GM21526 (cell line): ENCODE results near the gene CALD1.

ENCODE experiments used
- ATAC-seq: cut with Tn5 transposase; IDR thresholded peaks from one replicate; pipeline ENCODE4 v1.9.1; 2021; ENCODE audit warnings: moderate library complexity; ENCODE audit not compliant: unreplicated experiment, low FRiP score

The CALD1 gene

DNA sequence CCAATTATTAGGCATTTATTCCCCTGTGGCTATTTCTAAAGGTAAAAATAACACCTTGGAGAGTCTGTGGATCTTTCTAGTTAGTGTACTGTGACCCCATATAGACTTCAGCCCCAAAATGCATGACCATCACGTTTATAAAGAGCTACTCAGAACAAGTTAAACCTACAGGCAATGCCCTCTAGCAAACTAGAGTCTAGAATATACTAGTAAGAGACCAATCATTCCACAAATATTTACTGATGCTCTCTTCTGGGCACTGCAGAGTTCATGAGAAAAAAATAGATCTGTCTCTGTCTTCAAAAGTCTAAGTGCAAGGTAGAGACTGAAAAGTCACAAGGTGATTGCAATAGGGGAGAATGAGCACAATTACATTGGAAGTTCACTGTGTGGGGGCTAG is 20.5 kb upstream of the CALD1 start:
- ATAC-seq, result no peak

DNA sequence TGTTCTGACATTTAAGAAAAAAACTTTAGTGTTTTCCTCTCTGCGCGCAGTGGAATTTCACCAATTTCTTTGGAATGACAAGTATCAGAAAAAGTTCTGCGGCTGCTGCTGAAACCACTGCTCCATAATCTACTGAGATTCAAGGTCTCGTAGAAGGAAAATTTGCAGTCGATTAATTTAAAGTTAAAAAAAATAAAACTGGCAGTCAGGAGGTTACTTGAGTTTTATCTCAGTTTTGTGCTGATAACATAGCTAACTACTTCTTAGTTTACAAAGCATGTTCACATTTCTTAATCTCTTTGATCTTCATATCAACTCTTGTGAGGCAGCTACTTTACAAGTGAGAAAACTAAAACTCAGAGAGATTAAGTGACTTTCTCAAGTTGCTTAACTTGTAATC is 18.2 kb upstream of the CALD1 start:
- no peak for ATAC-seq

DNA sequence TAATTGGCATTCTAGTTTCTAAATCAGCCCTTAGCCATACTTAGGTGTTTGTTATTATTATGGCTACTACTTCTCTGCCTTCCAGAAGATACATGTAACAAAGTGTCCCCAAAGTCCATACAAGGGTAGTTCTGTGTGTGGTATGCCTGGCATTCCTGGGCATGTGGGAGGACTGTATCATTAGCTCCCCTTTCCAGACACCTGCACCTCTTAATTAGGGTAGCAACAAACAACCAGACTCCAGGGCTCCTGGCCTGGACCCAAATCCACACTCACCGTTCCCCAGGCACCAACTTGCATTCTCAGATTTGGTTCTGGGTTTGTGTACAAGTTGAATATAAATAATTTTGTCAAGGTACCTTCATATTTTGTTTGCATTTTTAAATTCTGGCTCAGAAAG is 15.5 kb upstream of the CALD1 start:
- no peak for ATAC-seq

DNA sequence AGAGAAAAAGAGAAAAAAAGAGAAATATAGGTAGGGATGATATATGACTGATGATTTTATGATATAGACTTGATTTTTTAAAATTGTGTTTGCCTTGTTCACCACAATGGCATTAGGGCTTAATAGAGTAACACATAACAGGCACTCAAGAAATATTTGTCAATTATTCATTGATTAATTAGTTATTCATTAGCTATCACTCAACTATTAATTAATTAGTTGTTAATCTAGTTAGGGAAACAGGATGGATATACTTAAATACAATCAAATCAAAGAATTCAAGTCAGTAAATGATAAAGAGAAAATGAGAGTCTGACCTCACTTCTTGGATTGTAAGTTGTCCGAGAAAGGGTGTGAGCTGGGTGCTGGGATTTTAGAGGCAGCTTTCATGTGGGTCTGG is 15.1 kb upstream of the CALD1 start:
- no peak for ATAC-seq

DNA sequence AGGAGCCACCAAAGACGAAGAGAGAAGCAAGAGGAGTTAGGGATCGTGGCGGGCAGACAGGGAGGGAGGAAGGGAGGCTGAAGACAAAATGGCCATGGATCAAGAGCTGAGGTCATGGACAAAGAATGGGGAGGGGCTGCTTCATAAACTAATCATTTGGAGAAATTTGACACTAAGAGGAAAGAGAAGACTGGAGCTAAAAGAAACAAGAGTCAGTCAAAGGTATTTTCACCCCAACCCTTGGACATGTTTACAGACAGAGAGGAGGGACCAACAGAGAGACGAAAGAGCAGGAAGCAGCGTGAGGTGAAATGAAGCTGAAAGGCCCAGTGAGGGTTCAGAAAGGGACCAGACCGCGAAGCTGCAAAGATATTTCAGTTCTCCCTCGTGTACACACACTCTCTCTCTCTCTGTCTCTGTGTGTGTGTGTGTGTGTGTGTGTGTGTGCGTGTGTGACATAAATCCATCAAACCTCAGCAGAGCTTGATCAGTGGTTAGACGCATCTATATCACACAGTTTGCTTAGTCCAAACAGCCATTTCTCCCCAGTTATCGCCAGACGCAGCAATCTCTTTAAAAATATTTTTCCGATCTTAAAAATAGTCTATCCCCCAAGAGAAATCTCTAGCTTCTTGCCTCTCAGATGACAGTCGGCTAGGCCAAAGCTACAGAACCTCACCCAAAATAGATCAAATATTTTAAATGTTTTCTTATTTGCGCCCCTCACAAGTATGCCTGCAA is 12.5 kb upstream of the CALD1 start:
- ATAC-seq, result peak; percentile 92

DNA sequence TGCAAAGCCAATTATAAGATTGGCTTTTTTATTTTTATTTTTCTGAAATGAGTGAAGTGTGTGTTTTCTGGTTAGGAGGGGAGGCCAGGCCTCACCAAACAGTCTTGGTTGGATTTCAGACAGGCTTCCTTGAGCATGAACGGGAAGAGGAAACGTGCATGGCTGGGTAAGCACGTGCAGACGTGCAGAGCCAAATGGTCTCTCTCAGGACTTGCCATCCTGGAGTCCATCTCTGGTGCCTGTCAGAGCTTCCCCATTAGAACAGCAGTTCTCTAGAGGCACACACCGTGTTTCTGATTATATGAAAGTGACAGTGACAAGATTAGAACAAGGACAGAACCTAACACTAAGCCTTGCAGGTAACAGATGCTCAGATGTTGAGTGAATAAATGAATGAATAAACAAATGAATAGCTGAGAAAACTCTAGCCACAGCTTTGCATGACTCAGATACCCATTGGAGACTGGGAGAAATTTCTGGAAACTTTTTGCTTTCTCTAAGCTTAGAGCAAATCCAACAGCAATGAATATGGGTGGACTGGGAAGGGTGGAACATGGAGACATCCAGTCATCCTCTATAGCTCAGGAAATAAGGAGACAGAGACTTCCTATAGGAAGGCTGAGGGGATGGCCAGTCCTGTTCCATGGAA is 11.8 kb upstream of the CALD1 start:
- peak; percentile 22 for ATAC-seq

DNA sequence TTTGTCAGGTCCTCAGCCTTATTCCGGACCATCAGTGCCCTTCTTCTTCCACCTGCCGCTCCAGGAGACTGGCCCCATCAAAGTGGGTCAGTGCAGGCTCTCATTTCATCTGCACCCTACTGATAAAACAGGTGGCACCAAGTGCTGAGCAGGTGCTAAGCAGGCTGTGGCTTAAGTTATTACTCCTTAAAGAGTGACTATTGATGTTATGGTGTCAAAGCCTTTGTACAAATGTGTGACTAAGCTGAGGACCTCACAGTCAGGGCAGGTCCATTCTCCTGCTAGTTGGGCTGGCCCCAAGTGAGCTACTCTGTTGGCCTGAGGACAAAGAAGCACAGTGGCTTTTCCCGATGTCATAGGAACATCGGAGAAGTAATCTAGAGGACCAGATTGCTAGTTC is 11.2 kb upstream of the CALD1 start:
- no peak for ATAC-seq

DNA sequence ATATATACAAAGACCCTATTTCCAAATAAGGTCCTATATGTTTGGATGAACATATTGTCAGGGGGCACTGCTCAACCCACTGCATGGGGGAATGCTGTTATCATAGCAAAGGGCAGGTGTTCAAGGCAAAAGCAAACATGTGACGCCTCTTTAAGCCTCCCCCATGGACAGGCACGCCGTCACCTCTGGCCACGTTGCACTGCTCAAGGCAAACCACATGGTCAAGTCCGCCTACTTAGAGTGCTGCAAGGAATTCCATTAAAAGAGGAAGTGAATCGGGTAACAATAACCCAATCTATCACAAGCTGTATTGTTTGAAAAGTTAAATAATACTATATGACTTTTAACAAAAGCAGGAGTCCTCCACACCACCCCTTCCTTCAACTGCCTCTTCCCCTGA is 8.8 kb upstream of the CALD1 start:
- ATAC-seq, result no peak

DNA sequence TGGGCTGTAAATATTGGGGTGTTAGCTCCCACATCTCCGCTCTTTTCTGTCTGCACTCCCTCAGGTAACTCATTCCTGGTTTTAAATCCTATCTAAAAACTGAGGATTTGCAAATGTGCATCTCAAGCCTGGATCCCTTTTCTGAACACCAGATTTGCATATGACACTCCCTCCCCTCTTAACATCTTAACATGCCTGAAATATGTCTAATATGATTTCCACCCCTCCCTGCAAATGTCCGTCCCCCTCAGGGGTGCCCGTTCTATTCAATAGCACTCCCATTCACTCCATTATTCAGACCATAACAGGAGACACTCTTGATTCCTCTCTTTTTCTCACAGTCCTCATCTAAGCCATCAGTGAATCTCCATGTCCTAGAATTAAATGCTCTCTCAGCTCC is 8.3 kb upstream of the CALD1 start:
- no peak for ATAC-seq

DNA sequence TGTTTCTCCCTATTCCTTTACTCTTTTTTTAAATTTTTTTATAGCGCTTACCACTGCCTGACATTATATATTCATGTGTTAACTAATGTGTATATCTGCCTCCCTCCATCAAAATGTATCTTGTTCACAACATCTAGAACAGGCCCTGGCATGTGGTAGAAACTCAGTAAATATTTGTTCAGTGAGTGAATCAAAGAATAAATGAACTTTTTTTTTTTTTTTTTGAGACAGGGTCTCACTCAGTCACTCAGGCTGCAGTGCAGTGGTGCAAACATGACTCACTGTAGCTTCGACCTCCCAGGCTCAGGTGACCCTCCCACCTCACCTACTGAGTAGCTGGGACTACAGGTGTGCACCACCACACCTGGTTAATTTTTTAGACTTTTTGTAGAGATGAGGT is 7.5 kb upstream of the CALD1 start:
- ATAC-seq, result no peak

DNA sequence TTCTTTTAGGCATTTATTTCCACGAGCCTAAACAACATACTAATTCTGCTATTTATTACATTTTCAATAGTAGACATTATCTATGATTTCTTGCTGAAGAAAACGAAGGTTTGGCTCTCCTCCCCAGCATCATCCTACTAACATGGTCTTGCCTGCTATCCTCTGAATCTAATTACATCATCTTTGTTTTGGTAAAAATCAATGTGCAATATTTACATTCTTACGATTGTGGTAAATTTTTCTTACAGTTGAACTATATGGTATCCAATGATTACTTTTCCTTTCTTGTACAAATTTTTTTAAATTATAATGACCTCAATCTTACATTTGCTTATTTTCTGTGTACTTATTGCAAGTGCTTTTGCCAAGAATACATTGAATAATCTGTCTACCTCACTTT is 7.0 kb upstream of the CALD1 start:
- ATAC-seq, result no peak

DNA sequence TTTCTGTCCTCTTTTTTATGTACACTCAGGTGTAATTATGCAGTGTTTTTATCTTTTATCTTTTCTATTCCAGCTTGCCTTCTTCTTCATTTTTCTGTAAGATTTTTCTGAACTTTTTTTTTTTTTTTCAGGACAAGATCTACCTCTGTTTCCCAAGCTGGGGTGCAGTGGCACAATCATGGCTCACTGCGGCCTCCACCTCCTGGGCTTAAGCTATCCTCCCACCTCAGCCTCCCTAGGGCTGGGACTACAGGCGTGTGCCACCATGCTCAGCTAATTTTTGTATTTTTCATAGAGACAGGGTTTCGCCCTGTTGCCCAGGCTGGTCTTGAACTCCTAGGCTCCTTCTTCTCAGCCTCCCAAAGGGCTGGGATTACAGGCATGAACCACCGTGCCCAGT is 6.3 kb upstream of the CALD1 start:
- no peak for ATAC-seq

DNA sequence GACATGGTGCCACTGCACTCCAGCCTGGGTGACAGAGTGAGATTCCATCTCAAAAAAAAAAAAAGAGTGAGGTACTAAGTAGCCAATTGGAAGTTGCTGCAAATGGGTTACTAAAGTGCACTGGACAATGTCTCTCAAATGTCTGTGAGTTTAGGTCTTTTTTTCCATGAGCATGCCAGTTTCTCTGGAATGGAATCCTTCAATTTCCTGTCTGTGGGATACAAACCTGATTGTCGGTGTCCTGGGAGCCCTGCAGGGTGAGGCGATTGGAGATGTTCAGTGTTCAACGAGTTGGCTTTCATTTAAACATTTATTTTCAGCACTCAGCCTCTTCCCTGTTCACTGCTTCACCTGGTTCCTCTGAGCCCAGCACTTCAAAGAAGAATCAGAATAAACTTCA is 5.3 kb upstream of the CALD1 start:
- no peak for ATAC-seq

DNA sequence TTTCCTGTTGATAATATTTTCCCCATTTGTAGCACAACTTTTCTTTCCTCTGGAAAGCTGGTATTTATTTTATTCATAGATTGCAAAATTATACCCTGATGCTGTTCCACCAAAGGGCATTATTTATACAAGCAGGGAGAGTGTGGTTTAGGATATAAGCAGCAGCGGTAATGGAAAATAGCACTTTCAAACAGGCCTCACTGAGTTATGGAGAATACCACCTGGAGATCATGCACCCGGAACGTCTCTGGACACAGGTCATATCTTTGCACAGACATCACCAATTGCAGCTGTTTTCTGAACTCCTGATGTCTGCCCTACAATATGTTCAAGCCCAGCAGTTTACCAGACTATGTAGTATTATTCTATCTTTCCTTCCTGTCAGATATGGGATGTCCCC is 2.0 kb upstream of the CALD1 start:
- no peak for ATAC-seq

DNA sequence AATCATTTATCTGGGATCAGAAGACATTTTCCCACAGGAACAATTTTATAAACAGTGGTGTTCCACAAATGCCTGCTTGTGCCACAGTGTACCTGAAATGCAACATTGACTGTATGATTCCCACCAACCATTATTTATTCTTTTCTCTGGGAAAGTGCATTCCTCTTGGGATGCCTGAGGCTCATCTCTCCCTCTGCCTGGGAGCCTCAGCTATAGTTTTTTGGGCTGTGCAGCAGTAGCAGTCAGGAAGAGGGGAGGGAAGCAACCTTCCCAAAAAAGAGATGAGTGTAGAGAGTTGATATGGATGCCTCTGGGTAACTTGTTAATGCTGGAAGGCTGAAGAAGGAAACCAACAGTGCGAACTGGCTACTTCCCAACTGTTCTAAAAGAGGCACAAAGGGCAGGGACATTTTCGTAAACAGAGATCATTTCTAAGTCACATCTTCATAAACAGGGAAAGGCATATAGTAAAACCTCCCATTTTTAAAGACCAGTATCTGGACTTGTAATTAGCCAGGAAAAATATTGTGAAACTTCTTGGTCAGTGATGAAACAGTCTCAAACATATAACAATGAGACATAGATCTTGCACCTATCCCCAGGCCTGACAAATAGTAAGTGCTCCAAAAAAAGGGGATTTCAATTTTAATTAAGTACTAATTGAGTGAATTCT is 1.4 kb upstream of the CALD1 start:
- no peak for ATAC-seq

DNA sequence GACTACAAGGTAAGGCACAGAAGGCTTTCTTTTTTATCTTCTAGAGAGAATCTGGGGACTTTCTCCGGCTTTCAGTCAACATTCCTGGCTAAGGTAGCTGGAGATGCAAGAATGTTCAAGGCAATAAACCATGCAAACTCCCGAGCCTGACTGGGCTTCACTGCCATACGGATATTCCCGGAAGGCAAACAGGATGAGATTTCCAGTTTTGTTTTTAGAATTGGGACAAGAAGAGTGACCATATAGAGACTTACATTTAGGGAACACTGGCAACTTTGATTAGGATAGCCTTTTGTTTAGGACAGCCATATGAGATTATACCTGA is 269 bp downstream of the CALD1 start:
- ATAC-seq, result no peak

DNA sequence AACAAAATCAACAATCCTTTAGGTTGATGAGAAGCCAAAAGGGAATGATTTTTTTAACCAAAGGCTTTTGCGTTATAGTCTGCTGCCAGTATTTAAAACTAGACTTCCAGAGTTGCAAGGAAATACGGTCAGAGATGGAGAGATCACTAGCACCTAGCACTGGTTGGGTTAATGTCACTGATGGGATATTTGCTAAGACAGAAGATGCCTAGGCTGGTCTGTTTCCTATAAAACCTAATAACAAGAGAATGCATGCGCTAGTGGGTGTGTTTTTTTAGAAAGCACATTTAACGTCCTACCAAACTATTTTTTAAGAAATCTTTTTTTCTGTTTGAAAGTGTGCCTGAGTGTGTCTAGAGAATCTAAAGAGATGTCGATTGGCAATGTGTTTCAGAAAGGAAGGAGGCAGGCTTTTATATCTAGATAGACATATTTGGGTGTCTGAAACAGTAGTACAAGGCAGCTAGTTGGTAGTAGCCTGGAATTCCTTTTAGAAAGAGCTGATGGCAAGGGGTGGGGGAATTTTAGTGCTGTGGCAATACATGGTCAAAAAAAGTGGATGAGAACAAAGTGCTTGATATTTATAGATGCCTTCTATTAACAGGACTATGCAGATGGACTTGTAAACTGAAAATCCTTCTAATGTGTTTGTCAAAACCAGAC is 863 bp downstream of the CALD1 start:
- ATAC-seq, result no peak

DNA sequence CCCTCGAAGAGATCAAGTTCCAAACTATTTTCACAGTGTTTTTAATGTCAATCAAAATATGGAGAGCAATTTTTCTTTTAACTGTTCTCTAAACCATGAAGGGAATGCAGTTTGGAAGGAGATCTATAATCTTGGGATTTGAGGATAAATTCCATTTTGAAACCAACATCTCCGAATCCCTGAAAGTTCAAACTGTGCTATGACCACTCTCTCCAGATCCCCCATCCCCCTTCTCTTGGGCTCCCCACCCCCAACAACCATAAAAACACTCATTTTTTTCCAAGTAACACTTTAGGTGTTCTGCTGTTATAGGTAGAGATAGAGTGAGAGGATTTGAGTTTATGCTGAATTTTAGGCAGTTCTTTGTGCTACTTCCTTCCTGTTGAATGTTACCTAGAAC is 1.7 kb downstream of the CALD1 start:
- no peak for ATAC-seq

DNA sequence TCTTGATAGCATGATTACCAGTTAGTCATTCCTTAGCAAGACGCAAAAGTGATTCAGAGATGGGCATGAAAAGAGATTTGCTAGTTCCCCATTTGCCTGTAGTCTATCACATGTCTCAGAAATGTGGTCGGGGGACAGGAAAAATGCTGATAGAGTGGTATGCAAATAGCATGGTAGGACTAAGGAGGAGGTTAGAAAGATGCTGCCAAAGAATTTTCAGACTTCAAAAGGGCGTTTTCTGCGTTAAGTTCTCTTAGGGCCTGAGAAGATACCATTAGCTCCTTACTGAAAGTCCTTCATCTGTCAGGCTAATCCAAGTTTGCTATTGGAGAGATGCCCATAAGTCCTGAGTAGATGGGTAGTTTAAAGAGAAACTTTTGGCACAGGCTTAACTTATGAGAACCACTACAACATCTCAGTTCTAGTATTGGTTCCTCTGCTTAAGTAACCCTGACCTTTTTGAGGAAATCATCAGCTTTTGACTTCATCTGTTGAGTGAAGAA is 2.7 kb downstream of the CALD1 start:
- peak; percentile 64 for ATAC-seq

DNA sequence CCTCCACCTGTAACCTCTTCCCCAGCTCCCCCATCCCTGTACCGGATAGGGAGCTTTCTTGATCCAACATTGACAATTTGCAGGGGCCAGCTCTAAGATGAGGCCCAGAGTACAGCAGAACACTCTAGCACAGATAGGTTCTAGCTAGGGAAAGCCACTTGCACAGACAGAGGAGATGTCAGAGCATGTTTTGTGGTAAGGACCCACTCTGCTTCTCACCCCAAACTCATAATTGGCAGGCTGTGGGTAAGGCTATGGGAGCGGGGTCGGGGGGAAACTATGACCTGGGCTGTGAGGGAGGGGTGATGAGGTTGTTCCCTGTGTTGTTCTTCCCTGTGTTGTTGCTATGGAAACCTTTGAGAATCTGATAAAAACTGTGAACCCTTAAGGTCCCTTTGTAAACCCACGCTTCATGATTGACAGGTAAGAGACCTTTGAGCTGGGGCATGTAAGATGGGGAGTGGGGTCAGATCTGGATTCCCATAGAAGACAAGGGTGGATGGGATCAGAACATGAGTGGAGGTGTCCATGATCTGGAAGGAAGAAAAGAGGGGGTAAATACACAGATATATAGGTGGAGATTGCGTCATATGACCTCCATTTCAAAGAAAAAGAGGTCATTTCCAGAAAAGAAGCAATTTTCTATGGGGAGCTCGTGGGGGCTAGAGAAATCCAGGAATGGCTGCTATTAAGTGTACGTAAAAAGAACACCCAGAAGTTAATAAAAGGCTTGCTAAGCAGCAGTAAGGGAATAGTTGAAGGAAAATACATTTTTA is 4.0 kb downstream of the CALD1 start:
- ATAC-seq, result no peak
